Measurements from ENCODE around the gene PMS2.
"Not testable (repeated sequence)": the region's sequence is repeated elsewhere in the genome, so short reads cannot be mapped to it uniquely, and the experiment has no call there.

PMS2 gene

GRCh38 chr7:6015917-6016652 lies 7.2 kb upstream of the PMS2 start:
- DNase-seq, result no peak

GRCh38 chr7:6012355-6013104 lies 3.7 kb upstream of the PMS2 start:
- no peak for DNase-seq

GRCh38 chr7:6011541-6011940 lies 2.7 kb upstream of the PMS2 start:
- no peak for DNase-seq

GRCh38 chr7:6010370-6010769 lies 1.5 kb upstream of the PMS2 start:
- DNase-seq, result not testable (repeated sequence)

- not testable (repeated sequence) for DNase-seq
Measured at GRCh38 chr7:6007835-6008590, 836 bp downstream of the PMS2 start.

GRCh38 chr7:6007386-6007785 lies 1.5 kb downstream of the PMS2 start:
- no peak for DNase-seq

- peak; percentile 53 to 71 for DNase-seq
Measured at GRCh38 chr7:5997210-5997808, 11.5 kb downstream of the PMS2 start.

- not testable (repeated sequence) for DNase-seq
Measured at GRCh38 chr7:5987061-5987460, 21.8 kb downstream of the PMS2 start.

- DNase-seq, result not testable (repeated sequence)
Measured at GRCh38 chr7:5979680-5980314, 29.1 kb downstream of the PMS2 start.

GRCh38 chr7:5973580-5973979 lies 35.3 kb downstream of the PMS2 start:
- not testable (repeated sequence) for DNase-seq

GRCh38 chr7:5970347-5970911 lies 38.4 kb downstream of the PMS2 start, which contains the start of gene RSPH10B:
TSS of gene RSPH10B (minus strand) at chr7:5970689. CDS start at chr7:5967116, 3,573 bp downstream.
- not testable (repeated sequence) for DNase-seq

GRCh38 chr7:5963810-5964209 lies 45.0 kb downstream of the PMS2 start:
- DNase-seq, result not testable (repeated sequence)

- not testable (repeated sequence) for DNase-seq
Measured at GRCh38 chr7:5963205-5963604, 45.6 kb downstream of the PMS2 start.

- not testable (repeated sequence) for DNase-seq
Measured at GRCh38 chr7:5934945-5935450, 73.9 kb downstream of the PMS2 start.

GRCh38 chr7:5931905-5932644 lies 76.8 kb downstream of the PMS2 start:
- not testable (repeated sequence) for DNase-seq

GRCh38 chr7:5931250-5931649 lies 77.6 kb downstream of the PMS2 start:
- DNase-seq, result not testable (repeated sequence)

GRCh38 chr7:5930290-5930689 lies 78.6 kb downstream of the PMS2 start:
- not testable (repeated sequence) for DNase-seq

- DNase-seq, result not testable (repeated sequence)
Measured at GRCh38 chr7:5926263-5926870, 82.5 kb downstream of the PMS2 start.

- not testable (repeated sequence) for DNase-seq
Measured at GRCh38 chr7:5924630-5925029, 84.2 kb downstream of the PMS2 start.

GRCh38 chr7:5924180-5924579 lies 84.7 kb downstream of the PMS2 start:
- DNase-seq, result not testable (repeated sequence)
